Measurements from ENCODE around the gene TMEM220. TPM values are rescaled to one million over a fixed set of nuclear protein-coding genes. Genes with fewer than 3 reads are reported as not detected.

Gene TMEM220
- total RNA-seq, 1 experiment from 2014 or later, result not detected

- POLR2A ChIA-PET, result no interaction called here
- TF ChIP-seq POLR2A (IDR thresholded peaks at IDR 0.05; ENCODE audit: borderline replicate concordance, extremely low read depth, insufficient read depth, insufficient read length) (no peak), SP1 (IDR thresholded peaks at IDR 0.05; ENCODE audit: low read depth) (no peak), MAX (IDR thresholded peaks at IDR 0.05) (no peak), CTCF (IDR thresholded peaks at IDR 0.05 in 2 of 3, conservative IDR thresholded peaks at IDR 0.05 in 1 of 3; ENCODE audit: borderline replicate concordance in 1 of 3, insufficient read depth in 1 of 3, low read depth in 2 of 3, low read length in 2 of 3) (no peak), ZFX (IDR thresholded peaks at IDR 0.05) (no peak), EZH2phosphoT487 (IDR thresholded peaks at IDR 0.05; ENCODE audit: borderline replicate concordance) (no peak), SRF (IDR thresholded peaks at IDR 0.05; ENCODE audit: low read depth) (no peak), ZNF274 (IDR thresholded peaks at IDR 0.05; ENCODE audit: low read depth, low read length) (no peak), YY1 (IDR thresholded peaks at IDR 0.05; ENCODE audit: extremely low read depth, insufficient replicate concordance, low read depth, low read length) (no peak), FOSL1 (IDR thresholded peaks at IDR 0.05; ENCODE audit: low read depth) (no peak), TCF7L2 (IDR thresholded peaks at IDR 0.05; ENCODE audit: borderline replicate concordance, extremely low read depth, insufficient read depth, insufficient read length) (no peak), JUND (IDR thresholded peaks at IDR 0.05) (no peak), CEBPB (IDR thresholded peaks at IDR 0.05; ENCODE audit: low read depth) (no peak), ZBTB33 (IDR thresholded peaks at IDR 0.05; ENCODE audit: extremely low read depth, insufficient replicate concordance, low read length) (no peak), SIN3A (IDR thresholded peaks at IDR 0.05; ENCODE audit: low read depth) (no peak)
- Histone ChIP-seq H3K27ac (ENCODE audit: low read depth, low read length) (no peak overlapping the region), H3K4me2 (ENCODE audit: low read length) (no peak overlapping the region), H3K4me1 (ENCODE audit: control insufficient read depth in 1 of 2, insufficient read depth in 2 of 2, low read length in 2 of 2) (no peaks in the 10 kb centered on the region), H3K9me2 (ENCODE audit: insufficient read depth) (no peaks in the 10 kb centered on the region), H4K20me1 (ENCODE audit: insufficient read depth) (no peaks in the 10 kb centered on the region), H2AFZ (ENCODE audit: low read depth, low read length, poor library complexity, severe bottlenecking) (no peak overlapping the region), H3K36me3 (ENCODE audit: control insufficient read depth in 1 of 2, insufficient read depth in 2 of 2, low read length in 2 of 2) (no peaks in the 10 kb centered on the region), H3K79me2 (ENCODE audit: insufficient read depth, low read length) (no peaks in the 10 kb centered on the region), H3K9me3 (ENCODE audit: control insufficient read depth in 1 of 2, insufficient read depth in 1 of 2, low read depth in 1 of 2, low read length in 2 of 2) (no peaks in the 10 kb centered on the region), H3K9ac (ENCODE audit: low read length) (no peak overlapping the region), H3K4me3 (replicated peaks in 1 of 2; ENCODE audit: low read depth in 1 of 2, low read length in 2 of 2) (no peak overlapping the region), H3K27me3 (ENCODE audit: insufficient read depth, low read length) (no peaks in the 10 kb centered on the region)
- RAD21 ChIA-PET (ENCODE audit: low non-redundant PET in 1 of 2, low total read pairs in 2 of 2, uncharacterized antibody in 2 of 2, unreplicated experiment in 2 of 2), result no interaction called here
- BruUV-seq (replicated peaks), result no TSS peak
- intact Hi-C loops (cut with micrococcal nuclease), result no loop called here
- ATAC-seq, result no peak
- DNase-seq (ENCODE audit: low read depth, low spot score), result no peak
- CTCF ChIA-PET, result no interaction called here
Observed at GRCh38 chr17:10756185-10756584, 26.4 kb upstream of the TMEM220 start.
